ENCODE data around the gene NDUFA12. TPM values are rescaled to one million over a fixed set of nuclear protein-coding genes. Genes with fewer than 3 reads are reported as not detected.

NDUFA12 gene
- total RNA-seq, 1 experiment from 2014 or later = 157 TPM

- Histone ChIP-seq H3K27me3 (replicated peaks; ENCODE audit: insufficient read depth, low read depth, low read length, poor library complexity) (no peaks in the 10 kb centered on the region), H3K4me1 (ENCODE audit: insufficient read depth, low read length, poor library complexity, severe bottlenecking) (no peaks in the 10 kb centered on the region), H3K27ac (ENCODE audit: low read depth, low read length, poor library complexity, severe bottlenecking) (no peak overlapping the region), H3K36me3 (ENCODE audit: insufficient read depth, low read length, poor library complexity, severe bottlenecking) (no peaks in the 10 kb centered on the region), H3K9me3 (ENCODE audit: low read depth, low read length, poor library complexity, severe bottlenecking) (no peaks in the 10 kb centered on the region), H3K4me3 (ENCODE audit: low read depth, low read length, poor library complexity, severe bottlenecking) (no peak overlapping the region)
- intact Hi-C loops (cut with micrococcal nuclease; ENCODE audit: unreplicated experiment) = no loop called here
- POLR2A ChIA-PET (ENCODE audit: low non-redundant PET) = no interaction called here
- CTCF ChIA-PET = no interaction called here
- no TSS peak for BruUV-seq (replicated peaks)
- TF ChIP-seq CTCF (conservative IDR thresholded peaks at IDR 0.05; ENCODE audit: low read depth, low read length) (no peak), EZH2 (IDR thresholded peaks at IDR 0.05; ENCODE audit: borderline replicate concordance, low read depth, low read length, poor library complexity, severe bottlenecking) (no peak)
- DNase-seq (ENCODE audit: low spot score) = no peak
Observed at GRCh38 chr12:94954948-94955592, 48.4 kb downstream of the NDUFA12 start.

- no peaks in the 10 kb centered on the region for H3K4me1 ChIP-seq (ENCODE audit: insufficient read depth, low read length, poor library complexity, severe bottlenecking)
- H3K36me3 ChIP-seq (ENCODE audit: insufficient read depth, low read length, poor library complexity, severe bottlenecking) = no peaks in the 10 kb centered on the region
- H3K27ac ChIP-seq (ENCODE audit: low read depth, low read length, poor library complexity, severe bottlenecking) = no peak overlapping the region
- no peak for TF ChIP-seq EZH2 (IDR thresholded peaks at IDR 0.05; ENCODE audit: borderline replicate concordance, low read depth, low read length, poor library complexity, severe bottlenecking)
- TF ChIP-seq CTCF (conservative IDR thresholded peaks at IDR 0.05; ENCODE audit: low read depth, low read length) = no peak
- no peaks in the 10 kb centered on the region for H3K27me3 ChIP-seq (replicated peaks; ENCODE audit: insufficient read depth, low read depth, low read length, poor library complexity)
- no TSS peak for BruUV-seq (replicated peaks)
- POLR2A ChIA-PET (ENCODE audit: low non-redundant PET) = no interaction called here
- peak; percentile 14 for DNase-seq (ENCODE audit: low spot score)
- H3K9me3 ChIP-seq (ENCODE audit: low read depth, low read length, poor library complexity, severe bottlenecking) = no peaks in the 10 kb centered on the region
- H3K4me3 ChIP-seq (ENCODE audit: low read depth, low read length, poor library complexity, severe bottlenecking) = no peak overlapping the region
- intact Hi-C loops (cut with micrococcal nuclease; ENCODE audit: unreplicated experiment) = no loop called here
- CTCF ChIA-PET = no interaction called here
Observed at GRCh38 chr12:94954029-94954685, 49.3 kb downstream of the NDUFA12 start.

- Histone ChIP-seq H3K4me1 (ENCODE audit: insufficient read depth, low read length, poor library complexity, severe bottlenecking) (no peaks in the 10 kb centered on the region), H3K36me3 (ENCODE audit: insufficient read depth, low read length, poor library complexity, severe bottlenecking) (no peaks in the 10 kb centered on the region), H3K27me3 (replicated peaks; ENCODE audit: insufficient read depth, low read depth, low read length, poor library complexity) (no peaks in the 10 kb centered on the region), H3K9me3 (ENCODE audit: low read depth, low read length, poor library complexity, severe bottlenecking) (no peaks in the 10 kb centered on the region), H3K4me3 (ENCODE audit: low read depth, low read length, poor library complexity, severe bottlenecking) (no peak overlapping the region), H3K27ac (ENCODE audit: low read depth, low read length, poor library complexity, severe bottlenecking) (no peak overlapping the region)
- TF ChIP-seq CTCF (conservative IDR thresholded peaks at IDR 0.05; ENCODE audit: low read depth, low read length) = no peak
- no peak for TF ChIP-seq EZH2 (IDR thresholded peaks at IDR 0.05; ENCODE audit: borderline replicate concordance, low read depth, low read length, poor library complexity, severe bottlenecking)
- ChIA-PET CTCF (no interaction called here), POLR2A (ENCODE audit: low non-redundant PET) (no interaction called here)
- BruUV-seq (replicated peaks) = no TSS peak
- no peak for DNase-seq (ENCODE audit: low spot score)
- intact Hi-C loops (cut with micrococcal nuclease; ENCODE audit: unreplicated experiment) = no loop called here
Observed at GRCh38 chr12:94952325-94952724, 51.2 kb downstream of the NDUFA12 start.

Measured in A673 (cell line).